Fibroblast of pulmonary artery (primary cell): ENCODE measurements around the gene ADAMTSL1.

Source experiments
- DNase-seq: peaks from one replicate; pipeline ENCODE4 v3.0.0-alpha.2; 2010; ENCODE audit warnings: low read depth
- H3K4me3 ChIP-seq: replicated peaks from 2 replicates; pipeline ENCODE4 v1.5.1; 2011; ENCODE audit warnings: low read depth, mild to moderate bottlenecking, control low read depth, low read length, moderate library complexity
- TF ChIP-seq, protein P1 (sequence below): IDR thresholded peaks from 2 replicates; pipeline ENCODE4 v1.5.1; 2011; ENCODE audit warnings: mild to moderate bottlenecking, control low read depth, low read length, inconsistent platforms; ENCODE audit errors: missing control alignments

ADAMTSL1 gene

DNA sequence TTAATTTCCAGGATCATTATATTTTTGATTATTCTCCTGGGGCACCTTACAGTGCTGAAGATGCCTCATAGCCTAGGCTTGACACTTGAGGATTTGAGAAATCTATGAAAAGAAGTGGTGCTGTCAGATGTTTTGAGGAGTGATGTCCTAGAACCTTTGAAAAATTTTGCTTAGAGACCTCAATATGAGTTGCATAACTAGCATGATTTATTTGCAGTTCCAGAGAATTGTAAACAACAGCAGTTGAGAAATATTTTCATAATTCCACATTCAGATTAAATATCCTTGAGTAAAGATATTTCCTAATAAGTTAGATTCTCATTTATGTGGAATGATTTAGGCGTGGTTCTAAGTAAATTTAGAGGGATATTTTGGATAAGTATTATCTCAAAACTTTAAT, 225.8 kb downstream of the ADAMTSL1 start:
- DNase-seq = no peak
- TF ChIP-seq, protein P1, sequence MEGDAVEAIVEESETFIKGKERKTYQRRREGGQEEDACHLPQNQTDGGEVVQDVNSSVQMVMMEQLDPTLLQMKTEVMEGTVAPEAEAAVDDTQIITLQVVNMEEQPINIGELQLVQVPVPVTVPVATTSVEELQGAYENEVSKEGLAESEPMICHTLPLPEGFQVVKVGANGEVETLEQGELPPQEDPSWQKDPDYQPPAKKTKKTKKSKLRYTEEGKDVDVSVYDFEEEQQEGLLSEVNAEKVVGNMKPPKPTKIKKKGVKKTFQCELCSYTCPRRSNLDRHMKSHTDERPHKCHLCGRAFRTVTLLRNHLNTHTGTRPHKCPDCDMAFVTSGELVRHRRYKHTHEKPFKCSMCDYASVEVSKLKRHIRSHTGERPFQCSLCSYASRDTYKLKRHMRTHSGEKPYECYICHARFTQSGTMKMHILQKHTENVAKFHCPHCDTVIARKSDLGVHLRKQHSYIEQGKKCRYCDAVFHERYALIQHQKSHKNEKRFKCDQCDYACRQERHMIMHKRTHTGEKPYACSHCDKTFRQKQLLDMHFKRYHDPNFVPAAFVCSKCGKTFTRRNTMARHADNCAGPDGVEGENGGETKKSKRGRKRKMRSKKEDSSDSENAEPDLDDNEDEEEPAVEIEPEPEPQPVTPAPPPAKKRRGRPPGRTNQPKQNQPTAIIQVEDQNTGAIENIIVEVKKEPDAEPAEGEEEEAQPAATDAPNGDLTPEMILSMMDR = no peak

DNA sequence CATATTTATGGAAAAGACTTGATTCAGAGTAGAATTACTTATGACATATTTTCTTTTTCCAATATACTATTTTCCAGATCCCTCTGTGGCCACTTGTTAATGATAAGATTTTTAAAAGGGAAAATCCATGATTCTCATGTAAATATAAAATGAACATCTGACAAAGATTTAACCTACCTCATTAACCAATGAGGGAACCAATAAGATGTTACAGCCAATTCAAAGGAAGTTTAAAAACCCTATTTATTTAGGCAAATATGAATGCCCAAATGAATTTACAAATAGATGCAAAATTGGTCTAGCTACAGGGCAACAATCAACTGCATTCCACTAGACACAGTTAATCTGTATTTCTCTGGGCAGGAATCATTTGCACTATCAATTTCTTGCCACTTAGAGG, 226.8 kb downstream of the ADAMTSL1 start:
- no peak for DNase-seq
- no peak overlapping the region for H3K4me3 ChIP-seq
- TF ChIP-seq, protein P1 = no peak

More for the DNA sequence above, 225.8 kb downstream of the ADAMTSL1 start:
- H3K4me3 ChIP-seq = no peak overlapping the region

DNA sequence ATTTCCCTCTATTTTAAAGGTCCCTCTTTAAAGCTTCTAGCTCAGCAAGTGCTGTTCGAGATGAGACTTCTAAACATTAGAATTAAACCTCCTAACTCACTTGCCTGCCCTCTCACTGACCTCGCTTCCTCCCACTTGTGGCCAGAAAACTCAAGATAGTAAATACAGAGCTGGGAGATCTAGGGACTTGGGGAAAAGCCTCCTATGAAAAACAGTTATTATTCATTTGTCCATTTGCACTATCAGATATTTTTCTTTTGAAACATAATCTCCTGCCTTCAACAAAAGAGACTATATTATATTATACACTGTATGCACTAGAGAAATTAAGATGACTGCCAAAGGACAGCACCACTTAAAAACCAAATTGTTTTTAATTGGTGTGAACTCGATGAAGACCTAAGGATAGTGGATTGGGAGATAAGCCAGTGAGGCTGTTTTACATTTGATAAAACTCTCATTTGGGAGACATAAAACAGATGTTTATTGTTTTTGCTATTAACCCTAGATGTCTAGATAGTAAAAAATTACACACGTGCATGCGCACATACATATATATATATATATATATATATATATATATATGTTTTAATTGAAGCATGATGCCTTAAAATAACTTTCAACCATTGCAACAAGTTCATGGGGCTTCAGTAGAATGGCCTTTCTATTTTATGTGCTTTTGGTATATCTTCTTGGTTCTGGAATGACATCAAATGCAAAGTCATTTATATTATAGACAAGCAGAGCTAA, 229.4 kb downstream of the ADAMTSL1 start:
- peak; percentile 32 for DNase-seq
- TF ChIP-seq, protein P1 = no peak
- H3K4me3 ChIP-seq = no peak overlapping the region

DNA sequence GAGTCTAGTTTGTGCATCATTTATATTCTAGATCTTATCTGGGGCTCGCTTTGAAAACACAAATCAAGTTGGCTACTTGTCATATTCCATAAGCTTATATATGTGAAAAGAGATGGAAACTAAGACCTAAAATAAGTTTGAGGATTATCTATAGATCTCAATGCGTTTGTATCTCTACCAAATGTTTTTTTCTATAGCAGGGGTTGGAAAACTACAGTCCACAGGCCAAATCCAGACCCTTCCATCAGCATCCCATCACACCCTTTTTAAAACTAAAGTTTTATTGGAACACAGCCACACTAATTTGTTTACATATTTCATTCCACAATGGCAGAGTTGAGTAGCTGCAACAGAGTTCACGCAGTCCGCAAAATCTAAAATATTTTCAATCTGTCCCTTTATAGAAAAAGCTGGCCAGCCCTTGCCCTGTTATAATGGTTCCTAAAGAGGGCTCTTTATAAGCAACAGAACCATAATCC, 230.0 kb downstream of the ADAMTSL1 start:
- DNase-seq = no peak
- H3K4me3 ChIP-seq = no peak overlapping the region
- TF ChIP-seq, protein P1 = no peak

GRCh38 chr9:18705796-18706392, 231.9 kb downstream of the ADAMTSL1 start:
- TF ChIP-seq, protein P1 = no peak
- DNase-seq = peak; percentile 38
- no peak overlapping the region for H3K4me3 ChIP-seq

DNA sequence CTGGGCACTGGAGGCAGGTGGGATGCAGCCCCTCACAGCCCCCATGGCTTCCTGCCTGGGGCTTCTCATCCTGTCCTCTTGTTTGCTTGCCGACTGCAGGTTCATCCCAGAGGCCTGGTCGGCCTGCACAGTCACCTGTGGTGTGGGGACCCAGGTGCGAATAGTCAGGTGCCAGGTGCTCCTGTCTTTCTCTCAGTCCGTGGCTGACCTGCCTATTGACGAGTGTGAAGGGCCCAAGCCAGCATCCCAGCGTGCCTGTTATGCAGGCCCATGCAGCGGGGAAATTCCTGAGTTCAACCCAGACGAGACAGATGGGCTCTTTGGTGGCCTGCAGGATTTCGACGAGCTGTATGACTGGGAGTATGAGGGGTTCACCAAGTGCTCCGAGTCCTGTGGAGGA, 232.7 kb downstream of the ADAMTSL1 start:
- DNase-seq = no peak
- no peak overlapping the region for H3K4me3 ChIP-seq
- TF ChIP-seq, protein P1 = no peak

DNA sequence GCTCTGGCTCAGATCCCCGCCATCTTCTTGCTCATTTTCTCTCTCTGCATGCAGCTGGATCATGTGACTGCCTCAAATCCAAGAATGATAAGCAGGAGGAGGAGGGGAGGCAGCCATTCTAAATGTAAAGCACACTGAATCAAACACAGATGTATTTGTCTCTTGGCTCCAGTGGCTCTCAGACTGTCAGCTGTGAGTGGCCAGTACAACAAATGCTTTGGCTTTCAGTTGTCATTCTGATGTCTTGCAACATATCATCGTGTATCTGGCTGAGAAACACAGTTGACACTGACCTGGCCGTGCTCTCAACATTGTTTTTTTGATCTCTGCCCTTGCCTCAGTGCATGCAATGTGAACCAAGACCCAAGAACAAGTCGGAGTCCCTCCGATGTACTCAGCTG, 233.1 kb downstream of the ADAMTSL1 start:
- peak; percentile 18 for DNase-seq
- no peak overlapping the region for H3K4me3 ChIP-seq
- TF ChIP-seq, protein P1 = no peak
